Cardiac fibroblast (primary cell): ENCODE measurements around the gene CDKL4.

ENCODE experiments used
- DNase-seq, 2 donors: peaks; one replicate each; pipeline versions ENCODE4 v3.0.0 to v3.0.0-alpha.2; 2010; ENCODE audit warnings: low read depth in 2 of 2
- H3K4me3 ChIP-seq, 2 donors: replicated peaks in 1 of 2; 1 replicate in 1 of 2; 2 replicates in 1 of 2; pipeline ENCODE4 v1.5.1; 2011; ENCODE audit warnings: low read depth in 2 of 2, low read length in 2 of 2, mild to moderate bottlenecking in 2 of 2, moderate library complexity in 1 of 2
- TF ChIP-seq, protein P1 (sequence below): IDR thresholded peaks from one replicate; pipeline ENCODE4 v1.5.1; 2011; ENCODE audit warnings: low read depth, mild to moderate bottlenecking, low read length, inconsistent platforms

CDKL4 gene

GRCh38 chr2:39266916-39267434 is 23.2 kb upstream of the CDKL4 start:
- peak; percentile 27 to 43 for DNase-seq
- TF ChIP-seq, protein P1, sequence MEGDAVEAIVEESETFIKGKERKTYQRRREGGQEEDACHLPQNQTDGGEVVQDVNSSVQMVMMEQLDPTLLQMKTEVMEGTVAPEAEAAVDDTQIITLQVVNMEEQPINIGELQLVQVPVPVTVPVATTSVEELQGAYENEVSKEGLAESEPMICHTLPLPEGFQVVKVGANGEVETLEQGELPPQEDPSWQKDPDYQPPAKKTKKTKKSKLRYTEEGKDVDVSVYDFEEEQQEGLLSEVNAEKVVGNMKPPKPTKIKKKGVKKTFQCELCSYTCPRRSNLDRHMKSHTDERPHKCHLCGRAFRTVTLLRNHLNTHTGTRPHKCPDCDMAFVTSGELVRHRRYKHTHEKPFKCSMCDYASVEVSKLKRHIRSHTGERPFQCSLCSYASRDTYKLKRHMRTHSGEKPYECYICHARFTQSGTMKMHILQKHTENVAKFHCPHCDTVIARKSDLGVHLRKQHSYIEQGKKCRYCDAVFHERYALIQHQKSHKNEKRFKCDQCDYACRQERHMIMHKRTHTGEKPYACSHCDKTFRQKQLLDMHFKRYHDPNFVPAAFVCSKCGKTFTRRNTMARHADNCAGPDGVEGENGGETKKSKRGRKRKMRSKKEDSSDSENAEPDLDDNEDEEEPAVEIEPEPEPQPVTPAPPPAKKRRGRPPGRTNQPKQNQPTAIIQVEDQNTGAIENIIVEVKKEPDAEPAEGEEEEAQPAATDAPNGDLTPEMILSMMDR: no peak
- H3K4me3 ChIP-seq: no peak overlapping the region

GRCh38 chr2:39266139-39266805 is 22.5 kb upstream of the CDKL4 start:
- DNase-seq: peak in 1 of 2 donors; percentile 24
- TF ChIP-seq, protein P1: no peak
- H3K4me3 ChIP-seq: no peak overlapping the region

- TF ChIP-seq, protein P1: no peak
- DNase-seq: no peak
- H3K4me3 ChIP-seq: no peak overlapping the region
Observed at GRCh38 chr2:39265315-39265714, 21.5 kb upstream of the CDKL4 start.

- no peak for DNase-seq
- no peak overlapping the region for H3K4me3 ChIP-seq
- TF ChIP-seq, protein P1: no peak
Observed at GRCh38 chr2:39264733-39265132, 21.0 kb upstream of the CDKL4 start.

- no peak for DNase-seq
- TF ChIP-seq, protein P1: no peak
- no peak overlapping the region for H3K4me3 ChIP-seq
Observed at GRCh38 chr2:39260087-39260486, 16.3 kb upstream of the CDKL4 start.

DNA sequence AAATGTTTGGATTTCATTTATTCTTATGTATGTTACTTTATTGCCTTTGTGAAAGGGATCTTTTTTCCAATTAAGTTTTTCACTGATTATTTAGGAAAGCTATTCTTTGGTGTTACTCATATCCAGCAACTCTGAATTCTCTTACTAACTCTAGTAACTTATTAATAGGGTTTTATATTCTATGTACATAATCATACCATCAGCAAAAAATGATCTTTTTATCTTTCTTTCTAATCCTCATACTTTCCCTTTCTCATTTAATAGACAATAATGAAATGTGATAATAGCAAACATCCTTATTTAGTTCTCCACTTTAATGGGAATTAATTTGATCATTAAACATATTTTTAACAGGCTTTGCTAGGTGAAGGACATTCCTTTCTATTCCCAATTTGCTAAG is 12.3 kb upstream of the CDKL4 start:
- H3K4me3 ChIP-seq: no peak overlapping the region
- no peak for DNase-seq
- TF ChIP-seq, protein P1: no peak

- TF ChIP-seq, protein P1: no peak
- no peak overlapping the region for H3K4me3 ChIP-seq
- DNase-seq: no peak
Observed at GRCh38 chr2:39252888-39253518, 9.2 kb upstream of the CDKL4 start.
